Measurements from ENCODE around the gene AGAP1. TPM values are rescaled to one million over a fixed set of nuclear protein-coding genes. Genes with fewer than 3 reads are reported as not detected.

AGAP1 gene
- polyA plus RNA-seq, 2 of the 4 experiments (the other 2 are of a cell fraction), result 20.2 to 21.9 TPM

- no peak overlapping the region for H3K27ac ChIP-seq
- H3K4me1 ChIP-seq, result peaks cover 15% of the 10 kb centered on the region
- H3K9me3 ChIP-seq, result no peaks in the 10 kb centered on the region
- FAIRE-seq (no peak), ATAC-seq (no peak), DNase-seq (ENCODE audit: low read depth in 1 of 2, low spot score in 1 of 2) (no peak)
- POLR2A ChIA-PET, result no interaction called here
- no peak overlapping the region for H3K4me2 ChIP-seq
- no peak overlapping the region for H3K4me3 ChIP-seq
- 84% methylated on average over 5 of the region's 5 CpGs for WGBS (ENCODE audit: missing lambda C conversion rate)
- CTCF ChIA-PET, result interaction anchor here (1.7 to 9.6 kb wide), 5 partner anchors 66 to 459 kb away, joined by 4 to 205 read pairs (median 34); no protein-coding TSS in a partner anchor
- TF ChIP-seq, protein P1, sequence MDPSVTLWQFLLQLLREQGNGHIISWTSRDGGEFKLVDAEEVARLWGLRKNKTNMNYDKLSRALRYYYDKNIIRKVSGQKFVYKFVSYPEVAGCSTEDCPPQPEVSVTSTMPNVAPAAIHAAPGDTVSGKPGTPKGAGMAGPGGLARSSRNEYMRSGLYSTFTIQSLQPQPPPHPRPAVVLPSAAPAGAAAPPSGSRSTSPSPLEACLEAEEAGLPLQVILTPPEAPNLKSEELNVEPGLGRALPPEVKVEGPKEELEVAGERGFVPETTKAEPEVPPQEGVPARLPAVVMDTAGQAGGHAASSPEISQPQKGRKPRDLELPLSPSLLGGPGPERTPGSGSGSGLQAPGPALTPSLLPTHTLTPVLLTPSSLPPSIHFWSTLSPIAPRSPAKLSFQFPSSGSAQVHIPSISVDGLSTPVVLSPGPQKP (IDR thresholded peaks at IDR 0.05; ENCODE audit: low read depth, low read length), result no peak
- TF ChIP-seq, protein P2, sequence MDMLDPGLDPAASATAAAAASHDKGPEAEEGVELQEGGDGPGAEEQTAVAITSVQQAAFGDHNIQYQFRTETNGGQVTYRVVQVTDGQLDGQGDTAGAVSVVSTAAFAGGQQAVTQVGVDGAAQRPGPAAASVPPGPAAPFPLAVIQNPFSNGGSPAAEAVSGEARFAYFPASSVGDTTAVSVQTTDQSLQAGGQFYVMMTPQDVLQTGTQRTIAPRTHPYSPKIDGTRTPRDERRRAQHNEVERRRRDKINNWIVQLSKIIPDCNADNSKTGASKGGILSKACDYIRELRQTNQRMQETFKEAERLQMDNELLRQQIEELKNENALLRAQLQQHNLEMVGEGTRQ (IDR thresholded peaks at IDR 0.05), result no peak
- TF ChIP-seq TP53 (CRISPR knock-in tag; IDR thresholded peaks at IDR 0.05) (no peak), ATOH8 (CRISPR knock-in tag; IDR thresholded peaks at IDR 0.05; ENCODE audit: low read depth) (no peak), BHLHE40 (IDR thresholded peaks at IDR 0.05; ENCODE audit: low read depth, low read length) (no peak), MAZ (IDR thresholded peaks at IDR 0.05; ENCODE audit: borderline replicate concordance, low read depth, low read length) (no peak), NPAS2 (CRISPR knock-in tag; IDR thresholded peaks at IDR 0.05; ENCODE audit: borderline replicate concordance) (no peak), EHF (CRISPR knock-in tag; IDR thresholded peaks at IDR 0.05) (no peak), MAFK (IDR thresholded peaks at IDR 0.05; ENCODE audit: partially characterized antibody) (no peak), RARB (CRISPR knock-in tag; IDR thresholded peaks at IDR 0.05) (no peak), FOXS1 (CRISPR knock-in tag; IDR thresholded peaks at IDR 0.05) (no peak), PHF8 (IDR thresholded peaks at IDR 0.05; ENCODE audit: borderline replicate concordance, low read depth) (no peak), HOXA7 (CRISPR knock-in tag; IDR thresholded peaks at IDR 0.05) (no peak), ZNF302 (CRISPR knock-in tag; IDR thresholded peaks at IDR 0.05) (no peak), HMGXB4 (CRISPR knock-in tag; IDR thresholded peaks at IDR 0.05; ENCODE audit: borderline replicate concordance) (no peak), POLR2A (IDR thresholded peaks at IDR 0.05; ENCODE audit: low read length) (no peak)
These were observed 103.3 kb downstream of the AGAP1 start for GRCh38 chr2:235597081-235597615.

GRCh38 chr2:235598026-235598425 is 104.2 kb downstream of the AGAP1 start:
- FAIRE-seq (no peak), DNase-seq (ENCODE audit: low read depth in 1 of 2, low spot score in 1 of 2) (no peak), ATAC-seq (no peak)
- no peak for TF ChIP-seq CHD4 (IDR thresholded peaks at IDR 0.05; ENCODE audit: borderline replicate concordance)
- no peak for TF ChIP-seq POLR2AphosphoS2 (conservative IDR thresholded peaks at IDR 0.05; ENCODE audit: low read length)
- TF ChIP-seq POLR2A (IDR thresholded peaks at IDR 0.05; ENCODE audit: low read length), result no peak
- TF ChIP-seq JUN (IDR thresholded peaks at IDR 0.05), result no peak
- TF ChIP-seq ZC3H11A (IDR thresholded peaks at IDR 0.05), result no peak
- TF ChIP-seq CEBPB (IDR thresholded peaks at IDR 0.05), result no peak
- TF ChIP-seq, protein P1 (IDR thresholded peaks at IDR 0.05; ENCODE audit: low read depth, low read length), result no peak
- TF ChIP-seq, protein P3, sequence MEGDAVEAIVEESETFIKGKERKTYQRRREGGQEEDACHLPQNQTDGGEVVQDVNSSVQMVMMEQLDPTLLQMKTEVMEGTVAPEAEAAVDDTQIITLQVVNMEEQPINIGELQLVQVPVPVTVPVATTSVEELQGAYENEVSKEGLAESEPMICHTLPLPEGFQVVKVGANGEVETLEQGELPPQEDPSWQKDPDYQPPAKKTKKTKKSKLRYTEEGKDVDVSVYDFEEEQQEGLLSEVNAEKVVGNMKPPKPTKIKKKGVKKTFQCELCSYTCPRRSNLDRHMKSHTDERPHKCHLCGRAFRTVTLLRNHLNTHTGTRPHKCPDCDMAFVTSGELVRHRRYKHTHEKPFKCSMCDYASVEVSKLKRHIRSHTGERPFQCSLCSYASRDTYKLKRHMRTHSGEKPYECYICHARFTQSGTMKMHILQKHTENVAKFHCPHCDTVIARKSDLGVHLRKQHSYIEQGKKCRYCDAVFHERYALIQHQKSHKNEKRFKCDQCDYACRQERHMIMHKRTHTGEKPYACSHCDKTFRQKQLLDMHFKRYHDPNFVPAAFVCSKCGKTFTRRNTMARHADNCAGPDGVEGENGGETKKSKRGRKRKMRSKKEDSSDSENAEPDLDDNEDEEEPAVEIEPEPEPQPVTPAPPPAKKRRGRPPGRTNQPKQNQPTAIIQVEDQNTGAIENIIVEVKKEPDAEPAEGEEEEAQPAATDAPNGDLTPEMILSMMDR (IDR thresholded peaks at IDR 0.05), result no peak
- no peak for TF ChIP-seq EP300 (IDR thresholded peaks at IDR 0.05)
- TF ChIP-seq ZNF302 (CRISPR knock-in tag; IDR thresholded peaks at IDR 0.05), result no peak
- no peak for TF ChIP-seq HOXA7 (CRISPR knock-in tag; IDR thresholded peaks at IDR 0.05)
- TF ChIP-seq ZSCAN20 (CRISPR knock-in tag; IDR thresholded peaks at IDR 0.05), result no peak
- TF ChIP-seq JUNB (IDR thresholded peaks at IDR 0.05), result no peak
- Histone ChIP-seq H3K4me2 (no peak overlapping the region), H3K4me1 (peaks cover 15% of the 10 kb centered on the region), H3K4me3 (no peak overlapping the region), H3K27ac (no peak overlapping the region), H3K9me3 (no peaks in the 10 kb centered on the region)
- 94% methylated on average over 19 of the region's 19 CpGs for WGBS (ENCODE audit: missing lambda C conversion rate)
- ChIA-PET CTCF (interaction anchor here (0.9 to 9.6 kb wide), 3 partner anchors 18 to 459 kb away, joined by 3 to 205 read pairs (median 190); no protein-coding TSS in a partner anchor), POLR2A (no interaction called here)

Measured in A549 (cell line).